GM19240 (cell line): Measurements from ENCODE around the gene CLCNKB.

ENCODE experiments used
- DNase-seq: peaks from one replicate; pipeline ENCODE4 v3.0.0; 2011; ENCODE audit warnings: low spot score; ENCODE audit not compliant: insufficient read length

The CLCNKB gene

DNA sequence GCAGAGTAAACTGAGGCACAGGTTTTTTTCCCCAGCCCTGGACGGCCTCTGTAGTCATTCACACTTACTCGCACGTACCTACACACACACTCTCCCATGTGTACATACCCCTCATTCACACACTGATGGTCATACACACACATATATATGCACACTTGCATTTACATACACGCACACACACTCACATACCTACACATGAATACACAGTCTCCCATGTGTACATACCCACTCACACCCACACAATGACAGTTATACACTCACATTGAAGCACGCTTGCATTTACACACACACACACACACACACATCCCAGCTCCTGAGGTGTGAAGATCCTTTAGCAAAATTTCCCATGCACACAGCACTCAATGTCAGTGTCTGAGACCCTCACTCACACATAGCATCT lies 30.6 kb downstream of the CLCNKB start:
- DNase-seq, result no peak

DNA sequence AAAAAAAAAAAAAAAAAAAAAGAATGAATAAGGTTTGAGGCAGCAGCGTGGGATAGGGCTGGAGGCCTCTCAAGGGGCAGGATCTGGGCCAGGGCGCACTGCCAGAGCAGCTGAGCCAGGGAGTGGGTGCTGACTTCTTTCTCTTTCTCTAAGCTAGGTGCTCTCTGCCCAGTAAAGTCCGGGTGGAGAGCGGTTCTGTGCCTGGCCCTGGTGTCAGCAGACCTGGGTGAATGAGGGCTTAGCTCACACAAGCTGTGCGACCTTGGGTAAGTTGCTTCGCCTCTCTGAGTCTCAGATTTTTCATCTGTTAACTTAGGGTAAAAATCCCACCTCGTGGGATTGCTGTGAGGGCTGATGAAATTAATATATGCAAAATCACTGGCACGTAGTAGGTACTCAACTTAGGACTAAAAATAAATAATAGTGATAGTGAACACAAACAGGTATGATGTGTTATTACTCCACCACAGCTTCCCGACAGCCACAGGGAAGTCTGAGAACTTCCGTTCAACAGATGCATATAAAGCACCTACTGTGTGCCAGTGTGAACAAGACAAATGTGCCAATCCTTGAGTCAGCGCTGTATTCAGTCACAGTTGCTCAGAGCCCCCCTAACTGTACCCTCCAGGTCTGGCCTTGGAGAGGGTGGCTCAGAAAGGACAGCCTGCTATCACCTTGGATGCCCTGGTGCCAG lies 31.9 kb downstream of the CLCNKB start:
- no peak for DNase-seq

DNA sequence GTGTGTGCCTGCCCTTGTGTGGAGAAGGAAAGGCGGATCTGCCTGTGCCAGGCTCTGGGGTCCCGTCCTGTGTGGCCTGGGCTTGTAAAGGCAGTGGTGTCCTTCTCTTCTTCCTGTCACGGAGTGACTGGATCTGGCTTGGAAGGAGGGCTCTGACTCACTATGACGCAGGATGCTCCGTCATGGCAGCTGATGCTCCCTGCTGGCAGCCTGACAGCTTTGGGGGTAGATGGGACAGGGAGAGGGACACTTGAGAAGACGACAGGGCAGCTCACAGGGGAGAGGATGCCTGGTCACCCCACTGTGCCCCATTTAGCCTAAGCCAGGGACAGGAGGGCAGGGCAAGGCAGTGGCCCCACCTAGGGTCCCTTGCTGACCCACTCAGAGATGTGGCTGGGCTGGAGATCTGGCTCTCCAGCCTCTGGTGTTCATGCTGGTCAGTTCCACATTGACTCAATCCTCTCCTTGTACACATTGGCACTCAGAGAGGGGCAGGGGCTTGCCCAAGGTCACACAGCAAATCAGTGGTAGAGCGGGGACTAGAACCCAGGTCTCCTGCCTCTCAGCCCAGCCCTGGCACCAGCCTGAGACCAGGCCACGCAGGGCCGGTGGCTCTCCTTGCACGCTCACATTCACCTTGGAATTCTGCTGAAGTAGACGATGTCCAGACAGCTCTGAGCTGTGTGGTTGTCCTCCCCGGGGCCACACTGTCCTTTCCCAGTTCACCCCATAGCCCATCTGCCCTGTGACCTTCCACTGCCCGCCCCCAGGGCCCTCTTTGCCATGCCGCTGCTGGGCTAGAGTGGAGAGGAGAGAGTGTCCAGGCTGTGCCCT lies 32.7 kb downstream of the CLCNKB start:
- no peak for DNase-seq

DNA sequence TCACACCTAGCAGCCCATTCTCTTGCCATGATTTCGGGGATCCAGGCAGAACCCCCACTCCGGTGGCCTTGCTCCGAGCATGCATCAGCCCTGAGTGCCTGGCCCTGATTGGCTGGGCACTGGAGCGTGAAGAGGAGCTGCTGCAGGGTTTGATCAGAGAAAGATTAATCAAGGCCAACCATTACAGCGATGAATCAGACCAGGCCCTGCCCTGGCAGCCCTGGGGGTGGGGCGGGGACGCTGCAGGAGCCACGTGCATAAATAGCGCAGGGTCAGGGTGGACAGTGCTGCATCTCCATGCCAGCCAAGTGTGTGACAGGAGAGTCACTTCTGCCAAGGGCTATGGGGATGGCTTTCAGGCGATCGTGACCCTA lies 33.3 kb downstream of the CLCNKB start:
- no peak for DNase-seq

DNA sequence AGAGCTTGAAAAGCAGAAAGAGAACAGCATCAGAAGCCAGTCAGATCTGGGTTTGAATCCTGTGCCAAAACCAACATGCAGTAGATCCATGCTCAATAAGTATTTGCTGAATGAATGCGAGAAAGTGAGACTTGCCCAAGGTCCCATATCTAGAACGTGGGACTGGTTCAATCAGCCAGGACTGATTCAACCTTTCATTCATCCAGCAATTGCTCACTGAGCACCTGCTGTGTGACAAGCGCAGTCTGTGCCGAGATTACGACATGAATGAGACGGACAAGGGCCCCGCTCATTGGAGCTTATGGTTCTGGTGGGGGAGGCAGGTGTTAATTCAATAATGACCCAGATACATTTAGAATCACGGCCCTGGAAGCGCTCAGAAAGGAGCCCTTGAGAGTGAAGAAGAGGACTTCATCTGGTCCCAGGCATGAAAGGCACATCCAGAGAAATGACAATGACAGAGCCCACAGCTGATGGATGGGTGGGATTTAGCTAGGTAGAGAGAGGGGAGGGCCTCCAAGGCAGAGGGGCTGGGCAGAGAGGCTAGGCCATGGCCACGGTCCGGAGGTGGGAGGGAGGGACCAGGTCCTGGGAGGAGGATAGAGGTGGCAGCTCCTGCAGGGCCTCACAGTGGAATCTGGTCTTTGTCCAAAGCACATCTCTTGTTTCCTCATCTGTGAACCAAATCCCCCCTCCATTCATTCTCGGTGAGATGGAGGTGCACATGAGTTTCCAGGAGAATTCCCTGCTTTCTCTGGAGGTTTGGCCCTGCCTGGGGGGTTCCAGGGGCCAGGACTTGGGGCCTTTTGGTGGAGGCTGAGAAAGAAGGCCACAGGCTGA lies 34.0 kb downstream of the CLCNKB start:
- no peak for DNase-seq

DNA sequence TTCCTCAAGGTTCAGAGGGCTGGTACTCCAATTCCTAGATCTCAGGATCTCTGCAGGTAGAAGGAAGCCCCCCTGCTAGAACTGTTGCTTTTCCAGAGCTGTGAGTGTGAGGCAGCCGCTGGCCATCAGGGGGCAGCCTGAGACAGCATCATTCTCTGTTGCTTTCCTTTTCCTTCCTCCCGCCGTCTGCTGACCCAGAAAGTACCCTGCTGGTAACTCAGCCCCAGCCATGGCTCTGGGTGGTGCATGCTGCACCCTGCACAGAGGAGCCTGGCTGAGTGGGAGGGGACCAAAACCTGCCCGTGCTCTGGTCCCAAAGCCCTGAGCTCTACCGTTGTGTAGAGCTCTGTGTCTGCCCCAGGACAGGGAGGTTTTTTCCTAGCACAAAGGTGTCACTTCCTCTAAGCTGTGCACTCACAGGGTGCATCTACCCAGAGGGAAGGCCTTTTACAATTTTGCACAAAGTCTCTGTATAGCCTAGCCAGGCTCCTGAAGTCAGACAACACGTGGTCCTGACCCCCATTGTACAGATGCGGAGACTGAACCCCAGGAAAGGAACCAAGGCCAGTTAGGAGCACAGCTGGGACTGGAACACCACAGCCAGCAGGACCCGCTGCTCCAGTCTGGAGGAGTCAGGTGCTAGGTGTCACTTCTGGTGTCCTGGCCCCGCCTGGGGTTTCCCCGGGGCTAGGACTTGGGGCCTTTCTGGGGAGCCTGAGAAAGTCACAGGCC lies 35.5 kb downstream of the CLCNKB start:
- DNase-seq, result peak; percentile 80

DNA sequence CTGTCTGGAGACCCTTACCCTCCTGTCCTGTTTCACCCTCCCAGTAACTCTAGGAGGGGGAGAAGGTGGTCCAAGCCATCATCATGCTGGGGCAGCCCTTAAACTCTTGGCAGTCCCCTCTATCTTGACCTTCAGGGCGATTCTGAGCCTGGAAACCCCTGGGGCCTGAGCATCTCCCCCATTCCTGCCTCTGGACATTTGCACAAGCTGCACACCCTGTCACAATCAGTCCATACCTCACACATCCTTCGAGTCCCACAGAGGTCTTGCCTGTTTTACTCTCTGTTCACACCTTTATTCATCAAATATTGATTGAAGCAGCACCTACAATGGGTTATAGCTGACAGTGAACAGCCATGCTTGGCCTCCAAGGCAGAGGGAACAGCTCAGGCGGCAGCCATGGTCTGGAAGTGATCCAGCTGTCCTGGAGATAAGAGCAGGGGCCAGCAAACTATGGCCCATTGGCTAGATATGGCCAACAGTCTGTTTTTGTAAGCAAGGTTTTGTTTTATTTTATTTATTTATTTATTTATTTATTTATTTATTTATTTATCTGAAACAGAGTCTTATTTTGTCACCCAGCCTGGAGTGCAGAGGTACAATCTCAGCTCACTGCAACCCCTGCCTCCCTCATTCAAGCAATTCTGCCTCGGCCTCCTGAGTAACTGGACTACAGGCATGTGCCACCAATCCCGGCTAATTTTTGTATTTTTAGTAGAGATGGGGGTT lies 37.0 kb downstream of the CLCNKB start:
- no peak for DNase-seq

DNA sequence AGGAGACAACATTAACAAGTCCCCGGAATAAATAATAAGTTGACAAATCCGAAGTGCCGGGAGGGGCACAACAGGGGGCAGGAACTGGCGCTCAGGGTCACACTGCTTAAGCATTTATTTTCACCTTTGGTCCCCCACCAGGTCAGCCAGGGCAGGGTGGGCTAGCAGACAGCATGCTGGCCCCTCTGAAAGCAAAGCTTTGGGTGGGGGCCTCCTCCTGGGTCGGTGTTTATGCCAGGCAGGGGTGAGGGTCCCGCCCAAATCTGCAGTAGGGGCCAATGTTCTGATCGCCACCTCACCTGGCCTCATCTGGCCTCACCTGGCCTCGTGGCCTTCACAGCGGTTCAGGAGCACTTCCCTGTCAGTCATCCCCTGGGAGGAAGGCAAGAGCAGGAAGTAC lies 38.1 kb downstream of the CLCNKB start:
- no peak for DNase-seq

DNA sequence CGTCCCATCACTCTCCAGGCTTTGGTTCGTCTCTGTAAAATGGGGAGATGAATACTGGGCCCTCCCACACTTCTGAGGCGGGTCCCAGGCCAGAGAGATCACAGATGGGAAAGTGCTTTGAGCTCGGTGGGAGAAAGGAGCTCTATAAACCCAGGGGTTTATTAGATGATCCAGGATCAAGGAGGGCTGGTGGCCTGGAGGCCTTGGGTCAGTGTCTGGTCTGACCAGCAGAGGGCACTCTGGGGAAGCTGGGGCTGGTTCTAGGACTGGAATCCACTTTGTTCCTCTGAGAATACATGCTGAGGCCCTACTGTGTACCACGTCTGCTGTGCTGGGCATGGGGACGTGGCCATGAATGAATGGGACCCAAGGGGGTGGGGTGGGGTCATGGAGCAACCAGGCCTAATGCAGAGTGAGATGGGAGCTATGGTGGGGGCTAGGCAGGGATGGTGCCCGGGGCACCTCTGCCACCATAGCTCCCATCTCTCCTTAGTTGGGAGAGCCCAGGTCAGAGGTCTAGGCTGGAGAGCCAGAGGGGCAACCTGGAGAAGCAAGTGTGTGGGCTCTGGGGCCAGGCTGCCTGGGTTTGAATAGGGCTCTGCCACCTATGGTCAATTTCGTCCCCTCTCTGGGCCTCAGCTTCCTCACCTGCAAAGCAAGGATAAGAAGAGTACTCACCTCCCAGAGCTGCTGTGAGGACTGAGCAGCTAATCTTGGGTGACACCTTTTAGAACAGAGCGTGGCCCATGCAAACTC lies 38.9 kb downstream of the CLCNKB start:
- DNase-seq, result peak; percentile 64

DNA sequence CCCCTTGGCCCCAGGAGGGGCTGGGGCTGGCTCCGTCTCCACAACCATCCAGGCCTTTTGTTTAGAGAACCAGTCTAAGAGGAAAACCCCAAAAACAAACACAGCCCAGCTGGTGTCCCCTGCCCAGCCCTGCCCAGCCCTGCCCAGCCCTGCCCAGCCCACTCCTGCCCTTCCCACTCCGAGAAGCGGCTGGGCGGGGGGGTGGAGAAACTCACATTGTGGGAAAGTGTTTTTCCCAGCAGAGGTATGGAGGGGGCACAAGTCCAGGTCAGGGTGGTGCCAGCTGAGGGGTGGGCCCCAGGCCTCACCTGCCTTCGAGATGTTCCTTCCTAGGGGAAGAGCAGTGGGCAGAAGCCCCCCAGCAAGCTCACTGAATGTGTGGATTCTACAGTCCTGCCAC lies 39.9 kb downstream of the CLCNKB start:
- DNase-seq, result no peak

DNA sequence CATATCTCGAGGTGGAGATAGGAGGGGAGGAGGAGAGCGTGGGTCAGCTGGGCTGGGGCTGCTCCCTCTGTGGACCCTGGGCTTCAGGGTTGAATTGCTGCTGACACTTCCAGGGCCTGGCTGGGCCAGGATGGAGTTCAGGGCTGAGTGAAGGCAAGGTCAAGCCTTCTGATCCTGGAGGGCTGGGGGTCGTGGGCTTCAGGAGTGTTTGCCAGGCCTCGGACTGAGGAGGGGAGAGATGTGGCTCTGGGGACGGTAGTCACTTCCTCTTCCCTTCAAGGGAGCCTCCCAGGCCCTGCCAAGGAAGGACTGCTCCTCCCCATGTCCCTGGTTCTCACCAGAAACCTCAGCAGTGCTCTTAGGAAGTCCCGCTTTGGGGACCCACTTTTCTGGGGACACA lies 41.9 kb downstream of the CLCNKB start:
- DNase-seq, result no peak

DNA sequence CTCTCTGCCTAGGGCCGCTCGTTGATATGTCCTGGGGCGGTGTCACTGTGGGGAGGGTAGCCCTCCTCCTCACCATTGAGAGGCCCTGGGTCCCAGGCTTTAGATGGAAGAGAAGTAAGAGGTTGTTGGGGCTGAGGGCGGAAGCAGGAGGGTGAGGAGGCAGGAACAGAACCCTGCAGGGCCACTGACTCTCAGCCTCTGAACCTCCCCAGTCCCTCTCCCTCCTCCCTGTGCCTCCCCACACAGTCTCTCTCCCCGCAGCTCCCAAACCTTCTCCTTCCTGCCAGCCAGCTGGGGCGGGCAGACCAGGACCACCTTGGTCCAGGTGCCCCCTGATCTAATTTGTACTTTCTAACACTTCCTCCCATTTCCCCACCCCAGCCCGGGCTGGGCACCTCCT lies 44.2 kb downstream of the CLCNKB start:
- DNase-seq, result no peak

DNA sequence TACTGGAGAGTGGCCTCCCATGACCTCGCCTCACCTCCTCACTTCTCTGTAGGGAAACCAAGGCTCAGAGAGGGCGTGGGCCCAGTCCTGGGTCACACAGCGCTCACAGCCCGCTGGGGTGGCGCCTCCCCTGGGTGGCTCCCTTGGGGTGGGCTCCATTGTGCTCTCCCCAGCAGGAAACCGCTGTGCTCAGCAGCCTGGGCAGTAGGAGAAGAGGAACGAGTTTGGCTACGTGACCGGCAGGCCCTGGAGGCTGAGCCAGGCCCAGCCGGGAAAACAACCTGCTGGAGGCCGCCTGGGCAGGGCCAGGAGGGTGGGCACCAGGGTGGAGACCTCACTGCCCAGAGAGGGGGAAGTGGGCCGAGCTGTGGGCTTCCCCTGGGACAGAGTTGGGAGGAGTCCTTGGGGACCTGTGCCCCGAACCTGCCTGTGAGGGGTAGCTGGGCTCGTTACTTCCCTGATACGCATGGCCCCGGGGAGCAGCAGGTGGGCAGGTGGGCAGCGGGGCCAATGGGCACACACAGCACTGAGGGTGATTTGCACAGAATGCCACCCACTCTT lies 44.8 kb downstream of the CLCNKB start:
- no peak for DNase-seq

DNA sequence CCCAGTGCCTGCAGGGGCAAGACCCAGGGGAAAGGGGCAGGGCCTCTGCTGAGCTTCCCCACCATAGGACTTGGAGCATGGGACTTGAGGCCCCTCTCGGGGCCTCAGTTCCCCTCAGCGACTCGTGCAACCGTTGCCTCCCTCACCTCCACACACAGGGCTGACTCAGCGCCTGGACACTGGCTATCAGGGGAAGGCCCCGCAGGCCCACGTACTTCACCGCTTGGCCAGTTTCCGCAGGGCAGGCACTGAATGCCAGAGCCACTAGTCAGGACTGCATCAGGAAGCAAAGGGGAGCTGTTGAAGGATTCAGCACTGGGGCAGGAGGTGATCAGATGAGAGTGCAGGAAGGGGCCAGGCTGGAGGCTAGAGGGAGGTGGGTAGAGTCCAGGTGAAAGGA lies 45.4 kb downstream of the CLCNKB start:
- no peak for DNase-seq

DNA sequence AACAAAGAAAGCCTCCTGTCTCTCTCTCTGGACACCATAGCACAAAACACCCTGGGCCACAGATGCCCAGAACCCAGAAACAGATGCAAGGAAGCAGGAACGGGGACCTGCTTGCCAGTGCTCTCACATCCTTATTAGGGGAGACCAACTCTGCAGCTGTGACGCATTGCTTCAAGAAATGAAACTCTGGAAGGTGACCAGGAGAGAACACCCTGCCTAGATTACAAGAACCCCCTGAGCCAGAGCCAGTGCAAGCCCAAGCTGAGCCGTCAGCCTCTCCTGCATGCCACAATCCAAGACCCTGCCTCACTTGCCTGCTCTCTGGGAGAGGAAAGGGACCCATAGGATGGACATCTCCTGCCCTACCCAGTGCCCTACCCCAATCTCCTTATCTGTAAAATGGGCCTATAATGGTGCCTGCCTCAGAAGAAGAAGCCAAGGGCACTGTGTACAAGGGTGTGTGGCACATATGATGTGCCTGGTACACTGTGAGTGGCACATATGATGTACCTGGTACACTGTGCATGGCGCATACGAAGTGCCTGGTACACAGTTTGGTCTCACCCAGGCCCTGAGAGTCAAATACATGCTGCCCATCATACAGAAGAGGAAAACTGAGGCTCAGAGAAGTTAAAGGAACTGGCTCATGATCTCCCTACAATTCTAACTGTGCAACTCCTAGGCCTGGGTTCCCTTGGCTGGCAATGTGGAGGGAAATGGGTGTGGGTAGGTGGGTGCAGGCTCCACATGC lies 46.7 kb downstream of the CLCNKB start:
- DNase-seq, result no peak

DNA sequence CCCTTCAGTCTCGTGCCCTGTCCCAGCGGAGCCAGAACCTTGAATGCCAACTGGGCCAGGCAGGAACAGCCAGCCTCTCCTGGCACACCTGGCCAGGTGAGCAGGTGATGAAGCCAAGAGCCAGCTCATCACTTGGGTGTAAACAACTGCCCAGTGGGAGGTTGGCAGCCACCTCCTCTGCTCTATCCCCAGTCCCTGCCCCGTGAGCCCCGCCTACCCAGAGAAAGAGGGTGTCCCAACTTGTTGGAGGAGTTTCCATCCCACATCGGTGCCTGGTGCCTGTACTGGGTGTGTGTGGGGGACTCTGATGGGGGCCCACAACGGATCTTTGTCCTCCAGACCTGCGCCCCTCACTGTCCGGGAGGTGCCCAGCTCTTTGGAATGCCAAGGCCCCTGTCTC lies 47.7 kb downstream of the CLCNKB start:
- no peak for DNase-seq

DNA sequence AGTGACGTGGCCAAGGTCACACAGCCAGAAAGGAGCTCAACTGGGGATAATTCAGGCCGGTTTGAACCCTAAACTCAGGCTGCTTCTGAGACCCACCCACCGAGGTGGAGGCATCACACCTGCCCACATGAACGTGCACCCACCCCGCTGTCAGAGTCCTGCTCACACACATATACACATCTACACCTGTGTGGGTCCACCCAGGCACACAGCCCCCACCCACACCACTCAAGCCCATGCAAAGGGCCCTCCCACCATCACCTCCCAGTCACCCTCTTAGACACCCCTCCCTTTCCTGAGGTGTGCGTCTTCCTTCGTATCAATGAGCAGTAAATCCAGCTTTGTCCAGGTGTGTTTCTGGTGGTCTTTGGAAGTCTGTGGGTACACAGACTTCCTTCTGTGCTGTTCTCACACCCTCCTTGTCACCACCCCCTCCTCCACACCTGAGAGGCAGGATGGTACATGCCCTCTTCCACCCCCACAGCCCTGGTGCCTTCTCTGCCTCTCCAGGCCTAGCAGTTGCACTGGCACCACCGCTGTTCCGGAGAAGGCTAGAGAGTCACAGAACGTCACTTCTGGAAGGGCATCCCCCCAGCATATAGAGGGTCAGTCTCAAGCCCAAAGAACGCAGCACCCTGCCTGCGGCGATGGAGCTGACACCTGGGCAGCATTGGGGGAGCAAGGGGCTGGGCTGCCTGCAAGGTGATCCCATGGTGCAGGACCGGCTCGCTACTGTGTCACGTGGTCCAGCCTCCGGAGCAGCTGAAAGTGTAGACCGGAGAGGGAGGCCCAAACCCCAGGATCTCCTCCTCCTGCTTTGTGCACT lies 48.7 kb downstream of the CLCNKB start:
- no peak for DNase-seq

DNA sequence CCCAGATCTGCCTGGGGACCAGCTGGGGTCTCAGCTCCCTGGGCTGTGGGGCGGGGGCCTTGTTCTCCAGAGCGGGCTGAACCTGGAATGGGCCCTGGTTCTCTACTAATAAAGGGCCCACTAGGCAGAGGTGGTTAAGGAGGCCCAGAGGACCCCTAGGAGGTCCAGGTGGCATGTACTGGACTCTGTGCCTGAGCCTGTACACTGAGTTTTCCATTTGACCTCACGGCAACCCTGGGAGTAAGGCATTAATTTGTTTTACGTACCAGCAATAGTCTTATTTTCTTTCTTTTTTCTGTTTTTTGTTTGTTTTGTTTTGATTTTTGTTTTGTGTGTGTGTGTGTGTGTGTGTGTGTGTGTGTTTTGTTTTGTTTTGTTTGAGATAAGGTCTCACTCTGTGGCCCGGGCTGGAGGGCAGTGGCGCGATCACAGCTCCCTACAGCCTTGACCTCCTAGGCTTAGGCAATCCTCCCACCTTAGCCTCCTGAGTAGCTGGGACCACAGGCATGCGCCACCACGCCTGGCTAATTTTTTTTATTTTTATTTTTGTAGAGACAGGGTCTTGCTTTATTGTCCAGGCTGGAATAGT lies 49.4 kb downstream of the CLCNKB start:
- no peak for DNase-seq
